Glomerular visceral epithelial cell (primary cell): ENCODE measurements around the gene UCP2.

ENCODE experiments used
- DNase-seq: peaks from one replicate; pipeline ENCODE4 v3.0.0-alpha.2; 2016; ENCODE audit errors: extremely low spot score

The UCP2 gene, protein sequence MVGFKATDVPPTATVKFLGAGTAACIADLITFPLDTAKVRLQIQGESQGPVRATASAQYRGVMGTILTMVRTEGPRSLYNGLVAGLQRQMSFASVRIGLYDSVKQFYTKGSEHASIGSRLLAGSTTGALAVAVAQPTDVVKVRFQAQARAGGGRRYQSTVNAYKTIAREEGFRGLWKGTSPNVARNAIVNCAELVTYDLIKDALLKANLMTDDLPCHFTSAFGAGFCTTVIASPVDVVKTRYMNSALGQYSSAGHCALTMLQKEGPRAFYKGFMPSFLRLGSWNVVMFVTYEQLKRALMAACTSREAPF

DNA sequence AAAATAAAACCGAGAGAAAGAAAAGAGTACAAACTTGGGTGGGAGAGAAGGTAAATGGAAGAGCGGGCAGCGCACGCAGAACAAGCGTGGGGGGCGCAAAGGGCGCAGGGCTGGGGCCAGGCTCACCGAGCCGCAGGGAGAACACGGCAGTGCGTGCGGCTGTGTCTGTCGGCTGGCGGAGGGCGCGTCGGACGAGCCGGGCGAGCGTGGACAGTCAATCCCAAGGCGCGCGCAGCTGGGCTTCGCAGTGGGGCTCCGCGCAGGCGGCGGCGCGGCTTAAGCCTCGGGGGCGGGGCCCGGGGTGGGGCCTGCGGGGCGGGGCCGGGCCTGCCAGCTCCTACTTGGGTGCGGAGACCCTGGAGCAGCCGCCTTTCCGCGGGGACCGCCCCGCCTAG, at the start of gene UCP2:
TSS of gene UCP2 (minus strand) at position 249 of the 395 bp plus-strand sequence. CDS start 4,465 bp downstream, outside the sequence.
- peak; percentile 87 for DNase-seq

DNA sequence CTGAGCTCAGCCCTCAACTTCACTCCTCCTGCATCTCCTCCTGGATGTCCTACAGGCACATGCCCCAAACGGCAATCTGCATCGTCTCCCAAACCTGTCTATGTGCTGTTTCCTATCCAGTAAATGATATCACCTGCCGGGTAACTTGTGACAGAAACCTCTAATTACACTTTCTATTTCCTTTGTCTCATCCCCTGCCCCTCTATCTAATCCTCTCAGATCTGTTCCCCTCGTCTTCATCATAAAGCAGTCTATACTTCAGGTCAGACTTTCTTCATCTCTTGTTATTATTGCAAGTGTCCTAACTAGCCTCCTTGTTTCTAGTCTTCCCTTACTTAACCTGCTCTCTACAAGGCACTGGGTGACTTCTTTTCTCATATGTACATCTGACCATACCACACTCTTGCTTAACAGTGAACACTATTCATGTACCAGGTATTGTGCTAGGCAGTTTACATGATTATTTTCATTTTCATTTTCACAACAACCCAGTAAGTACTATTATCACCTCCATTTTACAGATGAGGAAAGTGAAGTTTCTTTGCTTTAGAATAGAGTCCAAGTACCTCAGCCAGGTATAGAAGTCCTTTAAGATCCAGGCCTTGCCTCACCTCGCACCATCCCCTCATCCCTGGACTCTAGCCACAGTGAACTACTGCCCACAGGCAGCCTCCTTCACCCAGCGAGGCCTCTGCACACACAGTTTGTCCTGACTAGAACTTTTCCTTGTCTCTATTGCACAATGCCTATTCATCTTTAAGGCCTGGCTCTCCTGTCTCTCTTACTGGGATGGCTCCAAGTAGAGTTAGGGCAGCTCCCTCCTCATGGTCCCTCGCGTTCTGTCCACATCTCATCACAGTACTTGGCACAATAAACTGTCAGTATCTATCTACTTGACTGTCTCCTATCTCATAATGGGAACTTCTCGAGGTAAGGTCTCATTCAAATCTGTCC, 48.4 kb upstream of the UCP2 start:
- DNase-seq = no peak

DNA sequence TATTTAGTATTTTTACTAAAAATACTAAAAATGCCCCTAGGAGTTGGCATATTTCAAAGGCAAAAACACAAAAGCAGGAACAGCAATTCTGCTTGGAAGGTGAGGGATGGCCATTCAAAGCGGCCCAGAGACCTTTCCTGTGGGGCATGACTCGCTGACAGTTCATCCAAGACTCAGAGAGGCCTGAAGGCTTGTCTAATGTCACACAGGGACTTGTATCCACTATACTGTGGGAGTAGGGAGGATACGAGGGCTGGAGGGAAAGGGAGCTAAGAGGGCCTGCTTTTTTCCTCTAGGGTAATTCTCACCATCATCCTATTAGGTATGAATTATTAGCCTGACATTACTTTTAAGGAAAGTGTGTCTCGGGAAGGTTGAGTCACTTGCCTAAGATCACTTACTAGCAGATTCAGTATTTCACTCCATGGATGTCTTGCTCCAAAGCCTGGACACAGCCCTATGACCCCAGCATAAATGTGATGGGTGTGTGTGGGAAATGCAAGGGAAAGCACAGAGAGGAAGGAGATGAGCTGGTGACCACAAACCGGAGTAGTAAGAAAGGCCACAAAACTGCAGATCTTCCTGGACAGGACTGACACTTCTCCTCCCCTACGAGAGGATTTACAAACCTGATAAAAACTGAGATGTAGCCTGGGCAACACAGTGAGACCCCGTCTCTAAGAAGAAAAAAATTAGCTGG, 43.0 kb upstream of the UCP2 start:
- peak; percentile 81 for DNase-seq

DNA sequence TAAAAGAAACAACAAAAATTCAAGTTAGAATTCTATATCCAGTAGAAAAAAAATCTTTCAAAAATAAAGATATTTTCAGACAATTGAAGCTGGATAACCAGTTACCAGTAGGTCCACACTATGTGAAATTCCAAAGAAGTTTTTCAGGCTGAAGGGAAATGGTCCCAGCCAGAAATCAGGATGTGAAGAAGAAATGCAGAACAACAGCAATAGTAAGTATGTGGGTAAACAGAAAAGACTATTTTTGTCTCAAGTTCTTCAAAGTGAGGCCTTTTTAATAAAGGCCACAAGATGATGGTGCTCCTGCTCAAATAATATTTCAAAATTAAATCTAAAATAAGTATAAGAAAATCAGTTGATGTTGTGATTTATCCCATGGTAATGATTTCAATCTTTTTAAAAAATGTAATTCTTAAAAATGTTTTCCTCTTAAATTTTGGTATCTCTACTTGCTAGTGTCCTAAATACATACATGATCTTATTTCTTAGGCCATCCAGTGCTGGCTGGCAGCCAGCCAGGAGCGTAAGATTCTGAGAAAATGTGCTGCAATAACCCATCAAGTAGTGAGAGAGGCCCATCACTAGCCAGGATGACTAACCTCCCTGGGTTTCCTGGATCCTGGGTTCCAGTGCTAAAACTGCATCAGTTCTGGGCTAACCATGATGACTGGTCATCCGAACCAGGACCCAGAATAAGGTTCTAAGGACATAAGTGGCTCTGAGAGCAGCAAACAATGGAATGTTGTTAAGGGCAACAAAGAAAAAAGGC, 41.8 kb upstream of the UCP2 start:
- peak; percentile 77 for DNase-seq

DNA sequence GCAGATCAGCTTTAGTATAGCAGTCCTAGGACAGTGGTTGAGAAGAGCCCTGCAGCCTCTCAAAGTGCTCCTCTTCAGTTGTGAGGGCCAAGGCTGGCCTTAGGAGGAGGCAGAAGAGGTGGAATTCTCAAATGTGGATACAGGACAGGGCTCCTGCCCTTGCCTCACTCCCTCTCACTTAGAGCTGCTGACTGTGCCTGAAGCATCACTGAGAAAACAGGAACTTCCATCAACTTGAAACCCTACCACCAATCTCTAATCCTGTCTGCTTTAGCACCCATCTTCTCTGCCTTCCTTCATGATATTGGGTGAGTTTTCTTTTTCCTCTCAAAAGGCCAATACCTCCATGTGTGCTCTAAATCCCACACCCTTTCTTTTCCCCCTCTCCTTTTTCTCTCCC, 40.6 kb upstream of the UCP2 start:
- DNase-seq = no peak

DNA sequence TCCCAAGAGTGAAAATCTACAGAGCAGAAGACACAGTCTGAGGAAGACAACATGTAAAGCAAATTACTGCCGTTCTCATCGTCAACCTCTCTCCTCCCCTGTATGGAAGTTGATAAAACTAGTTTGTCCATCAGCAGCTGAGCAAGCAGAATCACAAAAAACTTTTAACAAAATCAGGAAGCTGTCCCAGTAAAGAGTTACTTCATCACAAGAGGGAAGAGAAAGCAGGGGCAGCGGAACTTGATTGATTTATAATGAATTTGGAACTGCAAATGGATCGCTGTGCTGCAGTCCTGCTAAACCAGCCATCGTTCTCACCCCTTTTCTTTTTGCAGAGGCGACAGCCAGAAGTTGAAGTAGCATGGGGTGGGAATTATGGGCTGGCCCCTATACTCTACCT, 39.9 kb upstream of the UCP2 start:
- DNase-seq = no peak

DNA sequence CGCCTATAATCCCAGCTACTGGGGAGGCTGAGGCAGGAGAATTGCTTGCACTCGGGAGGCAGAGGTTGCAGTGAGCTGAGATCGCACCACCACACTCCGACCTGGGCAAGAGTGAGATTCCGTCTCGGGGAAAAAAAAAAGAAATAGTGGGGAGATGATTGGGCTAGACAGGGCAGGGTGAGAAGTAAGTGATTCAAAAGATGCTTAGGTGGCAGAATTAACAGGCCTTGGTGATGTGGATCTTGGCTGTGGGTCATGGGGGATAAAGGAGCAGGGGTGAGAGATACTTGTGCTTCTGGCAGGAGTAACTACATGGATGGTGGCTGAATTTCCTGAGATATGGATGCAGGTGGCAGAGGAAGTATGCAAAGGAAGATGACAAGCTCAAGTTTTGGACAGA, 39.4 kb upstream of the UCP2 start:
- no peak for DNase-seq

DNA sequence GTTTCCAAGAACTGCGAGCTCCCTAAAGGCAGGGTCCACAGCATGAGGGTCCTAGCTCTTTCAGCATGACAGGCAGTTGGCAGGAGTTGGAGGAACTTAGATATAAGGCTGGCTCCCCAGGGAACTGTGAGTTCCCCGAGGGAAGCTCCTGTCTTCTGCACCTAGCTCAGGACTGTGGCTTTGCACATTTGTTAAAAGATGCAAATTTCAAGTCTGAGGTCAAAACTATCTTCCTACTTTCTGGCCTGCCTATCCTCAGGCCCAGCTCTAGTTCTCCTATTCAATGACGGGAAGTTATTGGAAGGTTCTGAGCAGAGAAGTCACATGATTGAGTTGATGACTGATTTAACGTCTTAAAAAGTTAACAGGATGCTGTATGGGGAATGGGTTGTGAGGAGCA, 37.9 kb upstream of the UCP2 start:
- DNase-seq = no peak

DNA sequence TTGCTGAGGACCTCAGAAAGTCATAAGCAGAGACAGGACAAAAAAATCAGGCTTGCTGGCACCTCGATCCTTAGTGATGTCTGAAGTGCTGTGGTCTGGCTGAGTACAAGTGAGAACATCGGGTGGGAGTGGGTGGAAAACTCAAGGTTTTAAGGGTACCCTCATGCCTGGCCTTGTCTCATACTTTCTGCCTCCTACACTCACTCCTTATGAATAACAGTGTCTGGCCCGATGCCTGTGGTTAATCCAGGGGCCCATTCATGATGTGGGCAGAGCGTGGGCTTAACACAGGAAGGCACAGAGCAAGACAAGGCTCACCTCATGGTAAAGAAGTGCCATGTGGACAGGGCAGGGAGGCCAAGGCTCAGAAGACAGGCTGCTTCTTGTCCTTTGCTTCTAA, 37.2 kb upstream of the UCP2 start:
- DNase-seq = no peak

DNA sequence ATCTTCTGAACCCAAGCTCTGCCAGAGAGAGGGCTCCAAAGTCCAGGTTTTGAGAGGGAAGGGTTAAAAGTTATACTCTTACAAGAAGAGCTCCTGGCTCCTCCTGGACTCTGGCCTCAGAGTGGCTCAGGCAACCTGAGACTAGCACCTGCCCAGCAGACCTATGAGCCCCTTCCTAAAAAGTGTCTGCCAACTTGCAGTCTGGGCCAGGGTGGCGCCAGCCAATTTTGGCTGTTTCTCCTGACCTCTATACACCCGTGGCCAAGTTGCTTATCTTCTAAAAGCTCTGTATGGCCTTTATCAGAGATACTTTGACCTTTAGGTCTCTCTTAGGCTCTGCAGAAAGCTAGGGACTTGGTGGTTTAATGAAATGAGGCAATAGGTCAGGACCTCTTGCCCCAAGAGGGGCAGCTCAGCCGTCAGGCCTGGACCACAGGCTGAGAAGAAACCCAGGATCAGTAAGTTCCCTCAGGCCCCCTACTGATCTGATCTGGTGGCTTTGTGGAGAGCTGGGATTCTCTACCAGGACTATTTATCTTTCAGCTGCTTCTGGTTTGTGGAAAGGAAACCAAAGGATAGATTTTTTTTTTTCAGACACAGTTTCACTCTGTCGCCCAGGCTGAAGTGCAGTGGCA, 36.6 kb upstream of the UCP2 start:
- no peak for DNase-seq

DNA sequence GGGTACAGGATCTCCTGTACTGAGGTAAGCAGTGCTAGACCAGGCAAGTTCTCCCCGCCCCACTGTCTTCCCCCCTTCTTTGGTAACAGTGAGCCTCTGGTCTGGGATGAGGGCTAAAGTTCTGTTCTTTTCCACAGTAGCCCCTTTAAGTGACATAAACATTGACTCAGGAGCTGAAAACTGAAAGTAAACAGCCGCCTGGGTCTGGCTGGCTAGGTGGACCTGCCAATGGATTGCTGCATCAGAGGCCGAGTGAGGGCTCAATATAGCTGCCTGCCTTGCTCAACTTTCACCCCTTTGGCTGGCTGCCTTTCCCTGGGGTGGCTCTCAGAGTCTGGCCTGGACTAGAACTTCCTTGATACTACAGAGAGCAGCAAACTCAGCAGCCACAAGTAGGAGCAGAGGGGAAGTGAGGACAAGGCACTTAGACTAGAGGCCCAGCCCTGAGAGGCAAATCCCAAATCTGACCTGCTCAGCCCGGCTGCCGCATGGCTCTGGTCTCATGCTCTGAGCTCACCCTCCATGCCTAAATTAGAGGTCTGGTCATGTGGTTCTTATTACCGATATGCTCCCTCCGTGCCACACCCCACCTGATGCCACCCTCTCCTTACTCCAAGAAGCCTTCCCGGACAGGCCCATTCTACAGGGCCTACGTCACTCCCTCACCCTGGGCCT, 35.8 kb upstream of the UCP2 start:
- DNase-seq = no peak

DNA sequence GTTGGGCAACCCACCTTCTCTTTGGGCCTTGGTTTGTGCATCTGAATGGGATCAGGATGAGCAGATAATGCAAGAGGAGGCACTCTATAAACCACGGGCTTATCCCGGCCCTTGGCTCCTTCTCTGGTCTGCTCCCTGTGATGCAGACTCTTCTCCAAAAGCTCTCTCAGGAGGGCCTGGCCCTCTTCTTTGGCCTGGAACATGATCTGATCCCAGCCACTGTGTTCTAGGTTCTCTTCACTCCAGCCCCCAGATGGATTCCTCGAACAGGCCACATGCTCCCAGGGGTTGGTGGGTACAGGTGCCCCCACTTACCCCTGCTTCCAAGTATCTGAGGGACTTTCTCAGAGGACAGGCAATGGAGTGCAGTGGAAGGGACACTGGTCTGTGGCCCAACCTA, 35.0 kb upstream of the UCP2 start:
- no peak for DNase-seq

DNA sequence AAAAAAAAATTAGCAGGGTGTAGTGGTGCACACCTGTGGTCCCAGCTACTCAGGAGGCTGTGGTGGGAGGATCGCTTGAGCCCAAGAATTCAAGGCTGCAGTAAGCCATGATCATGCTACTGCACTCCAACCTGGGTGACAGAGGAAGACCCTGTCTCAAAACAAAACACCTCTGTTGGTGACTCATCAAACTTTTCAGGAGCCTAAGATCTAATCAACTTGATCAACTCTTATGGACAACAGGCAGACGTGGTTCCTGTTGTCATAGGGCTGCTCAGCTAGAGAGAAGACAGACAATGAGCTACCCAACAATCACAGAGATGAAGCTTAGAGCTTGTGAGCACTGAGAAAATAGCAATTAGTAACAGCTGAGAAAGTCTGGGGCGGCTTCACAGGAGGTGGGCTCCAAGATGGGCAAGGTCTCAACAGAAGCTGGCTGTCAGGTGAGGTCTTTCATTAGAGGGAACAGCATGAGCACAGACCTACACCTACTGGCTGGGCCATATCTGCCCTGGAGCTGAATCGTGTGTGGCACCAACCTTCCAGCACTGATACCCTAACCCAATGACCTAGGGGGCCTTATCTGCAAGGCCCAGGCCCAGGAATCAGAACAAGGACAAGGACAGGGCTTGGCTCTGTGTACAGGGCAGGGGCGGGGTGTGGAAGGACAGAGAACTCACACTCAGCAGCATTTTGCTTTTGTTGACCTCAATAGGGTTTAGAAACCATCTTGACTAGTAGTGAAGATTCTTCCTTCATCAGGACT, 33.5 kb upstream of the UCP2 start:
- no peak for DNase-seq

DNA sequence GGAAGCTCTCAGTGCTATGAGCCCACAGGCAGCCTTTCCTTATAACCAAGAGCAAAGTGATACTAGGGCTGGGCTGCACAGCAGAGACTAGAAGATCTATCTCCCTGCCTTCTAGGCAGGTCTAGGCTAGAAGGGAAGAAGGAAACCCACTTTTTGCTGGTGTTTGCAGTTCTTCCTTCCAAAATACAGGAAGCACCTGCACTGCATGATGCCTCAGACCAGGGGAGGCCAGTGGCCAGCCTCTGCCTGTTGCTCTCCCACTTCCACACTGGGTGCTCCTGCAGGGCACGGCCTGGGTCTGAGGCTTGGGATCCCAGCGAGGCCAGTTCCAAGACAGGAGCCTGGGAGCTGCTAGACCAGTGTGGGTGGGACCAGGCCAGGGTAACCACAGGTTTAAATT, 32.2 kb upstream of the UCP2 start:
- no peak for DNase-seq

DNA sequence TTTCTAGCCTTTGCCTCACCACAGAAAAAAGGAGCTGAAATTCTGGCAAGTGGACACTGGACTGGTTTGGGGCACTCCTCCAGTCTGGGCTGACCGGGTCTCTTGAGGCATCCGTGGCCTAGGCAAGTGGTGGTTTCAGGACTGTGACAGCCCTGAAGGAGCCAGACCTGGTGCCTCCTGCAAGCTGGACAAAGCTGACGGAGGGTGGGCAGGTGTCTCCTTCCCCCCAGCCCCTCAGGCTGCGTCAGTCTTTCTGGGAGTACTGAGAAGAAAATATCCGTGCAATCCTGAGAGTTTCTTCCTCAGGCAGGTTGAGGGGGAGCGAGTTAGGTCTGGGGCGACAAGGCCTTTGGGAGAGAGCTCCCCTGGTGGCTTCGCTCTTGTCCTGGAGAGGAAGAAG, 30.5 kb upstream of the UCP2 start:
- DNase-seq = no peak

DNA sequence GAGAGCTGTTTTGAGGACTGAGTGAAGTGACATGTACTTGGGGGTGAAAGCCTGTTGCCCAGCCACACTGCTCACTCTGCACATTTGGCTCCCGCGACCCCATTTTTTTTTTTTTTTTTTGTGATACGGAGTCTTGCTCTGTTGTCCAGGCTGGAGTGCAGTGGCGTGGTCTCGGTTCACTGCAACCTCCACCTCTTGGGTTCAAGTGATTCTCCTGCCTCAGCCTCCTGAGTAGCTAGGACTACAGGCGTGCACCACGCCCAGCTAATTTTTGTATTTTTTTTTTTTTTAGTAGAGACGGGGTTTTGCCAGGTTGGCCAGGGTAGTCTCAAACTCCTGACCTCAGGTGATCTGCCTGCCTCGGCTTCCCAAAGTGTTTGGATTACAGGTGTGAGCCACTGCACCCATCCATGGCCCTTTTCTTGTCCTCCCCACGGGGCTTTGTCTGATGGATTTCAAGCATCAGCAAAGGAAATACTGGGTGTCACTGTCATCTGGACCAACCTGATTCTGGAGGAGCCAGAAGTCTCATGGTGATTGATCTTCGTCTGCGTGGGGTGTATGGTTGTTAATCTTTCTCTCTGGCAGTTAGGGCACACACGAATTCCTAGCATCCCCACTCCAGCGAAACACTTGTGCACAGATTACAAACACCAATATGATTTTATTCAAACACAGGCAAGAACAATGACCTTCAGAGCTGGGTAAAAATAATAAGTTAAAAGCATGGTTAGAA, 29.6 kb upstream of the UCP2 start:
- no peak for DNase-seq

DNA sequence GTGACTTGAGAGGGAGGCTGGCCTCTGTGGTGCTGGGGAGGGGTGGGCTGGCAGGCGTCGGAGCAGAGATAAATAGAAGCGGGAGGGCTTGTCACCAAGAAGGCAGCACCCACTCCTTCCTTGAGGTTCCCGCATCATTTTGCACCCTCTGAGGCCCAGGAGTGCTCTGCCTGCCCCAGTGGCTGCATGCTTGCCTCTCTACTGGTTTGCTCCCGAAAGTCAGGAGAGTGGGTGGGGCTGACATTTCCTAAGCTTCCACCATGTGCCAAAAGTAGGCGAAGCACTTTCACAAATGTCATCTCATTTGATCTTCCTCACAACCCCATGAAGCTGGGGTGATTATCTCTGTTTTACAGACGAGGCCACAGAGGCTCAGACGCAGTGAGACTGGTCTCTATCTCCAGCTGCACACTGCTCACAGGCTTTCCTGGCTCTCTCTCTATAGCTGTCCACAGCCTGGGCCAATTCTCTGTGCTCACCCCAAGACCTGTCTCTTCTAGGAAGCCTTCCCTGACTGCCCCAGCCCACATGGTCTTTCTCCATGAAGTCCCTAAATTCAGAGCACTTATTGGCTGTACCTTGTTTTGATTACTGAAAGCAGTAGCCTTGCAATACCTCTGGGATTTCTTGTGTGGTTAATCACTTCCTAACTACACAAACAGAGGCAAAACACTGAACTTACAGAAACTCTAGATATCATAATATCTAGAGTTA, 28.9 kb upstream of the UCP2 start:
- DNase-seq = no peak
